Activated CD4-positive, alpha-beta T cell treated with anti-CD3 and anti-CD28 coated beads, Interleukin-2, amount 10 ng/mL, durations not matched to agents 7 days and 5 days (primary cell): ENCODE results near the gene PRR15L. TPM values are rescaled to one million over a fixed set of nuclear protein-coding genes. Genes with fewer than 3 reads are reported as not detected.
"Not testable (repeated sequence)": the region's sequence is repeated elsewhere in the genome, so short reads cannot be mapped to it uniquely, and the experiment has no call there.

Source experiments
- CTCF ChIA-PET: fragments of 350-600 bp; sonication (Branson Sonifier 250); formaldehyde crosslinking; loops from one replicate; lab custom pipeline; 2021; ENCODE audit warnings: antibody characterized with exemption; lab: Charles Lee
- POLR2A ChIA-PET: fragments of 350-600 bp; sonication (Branson Sonifier 250); formaldehyde crosslinking; loops from one replicate; lab custom pipeline; 2021; ENCODE audit warnings: antibody characterized with exemption; lab: Charles Lee
- DNase-seq: peaks from one replicate; pipeline ENCODE4 v3.0.0-alpha.2; 2020
- H3K27ac Mint-ChIP-seq: one replicate; pipeline ENCODE4 v1.8.0; 2021; ENCODE audit warnings: mild to moderate bottlenecking, moderate library complexity, mixed read lengths
- H3K27me3 Mint-ChIP-seq: one replicate; pipeline ENCODE4 v1.8.0; 2021; ENCODE audit warnings: mixed read lengths
- H3K36me3 Mint-ChIP-seq: one replicate; pipeline ENCODE4 v1.8.0; 2021; ENCODE audit warnings: low read depth, mixed read lengths
- H3K4me1 Mint-ChIP-seq: one replicate; pipeline ENCODE4 v1.8.0; 2021; ENCODE audit warnings: mixed read lengths
- H3K4me3 Mint-ChIP-seq: one replicate; pipeline ENCODE4 v1.8.0; 2021; ENCODE audit warnings: mild to moderate bottlenecking, moderate library complexity, mixed read lengths
- H3K9me3 Mint-ChIP-seq: one replicate; pipeline ENCODE4 v1.8.0; 2021; ENCODE audit warnings: mixed read lengths
- total RNA-seq, 2 experiments: library from RNA; stranded (reverse); gene quantifications; one replicate each; pipeline ENCODE4 v1.2.3, GENCODE V29; 2021

The PRR15L gene
- total RNA-seq, 2 experiments from 2014 or later: not detected

DNA sequence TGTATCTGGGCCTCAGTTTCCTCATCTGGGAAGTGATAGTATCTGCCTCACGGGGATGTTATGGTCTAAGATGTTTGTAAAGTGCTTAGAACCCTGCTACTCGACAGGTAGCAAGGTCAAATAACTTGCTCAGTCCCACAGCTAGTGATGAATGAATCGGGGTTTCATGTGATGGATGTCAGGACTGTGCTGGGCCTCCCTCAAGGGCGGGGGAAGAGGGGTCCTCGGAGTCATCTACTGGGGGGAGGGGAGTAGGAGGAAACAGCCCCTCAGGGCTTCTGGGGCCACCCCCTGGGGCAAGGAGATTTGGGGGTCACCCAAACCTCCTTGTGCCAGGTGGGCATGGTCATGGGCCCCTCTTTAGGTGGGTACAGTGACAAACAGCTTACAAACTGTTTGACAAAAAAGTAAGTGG is 15.6 kb downstream of the PRR15L start:
- Mint-ChIP-seq H3K9me3 (no peaks in the 10 kb centered on the region), H3K36me3 (peaks cover 20% of the 10 kb centered on the region), H3K4me1 (peaks cover 53% of the 10 kb centered on the region), H3K27ac (peak overlapping the region; percentile 85), H3K4me3 (peak overlapping the region; percentile 91), H3K27me3 (no peaks in the 10 kb centered on the region)
- CTCF ChIA-PET: interaction anchor here (0.6 to 3.4 kb wide), 13 partner anchors 8 to 101 kb away, joined by 3 to 21 read pairs (median 4); partner anchors contain the start of genes CDK5RAP3 and SCRN2
- DNase-seq: no peak
- POLR2A ChIA-PET: interaction anchor here (1.6 kb wide), 1 partner anchor 28 kb away, joined by 3 read pairs; no protein-coding TSS in a partner anchor

DNA sequence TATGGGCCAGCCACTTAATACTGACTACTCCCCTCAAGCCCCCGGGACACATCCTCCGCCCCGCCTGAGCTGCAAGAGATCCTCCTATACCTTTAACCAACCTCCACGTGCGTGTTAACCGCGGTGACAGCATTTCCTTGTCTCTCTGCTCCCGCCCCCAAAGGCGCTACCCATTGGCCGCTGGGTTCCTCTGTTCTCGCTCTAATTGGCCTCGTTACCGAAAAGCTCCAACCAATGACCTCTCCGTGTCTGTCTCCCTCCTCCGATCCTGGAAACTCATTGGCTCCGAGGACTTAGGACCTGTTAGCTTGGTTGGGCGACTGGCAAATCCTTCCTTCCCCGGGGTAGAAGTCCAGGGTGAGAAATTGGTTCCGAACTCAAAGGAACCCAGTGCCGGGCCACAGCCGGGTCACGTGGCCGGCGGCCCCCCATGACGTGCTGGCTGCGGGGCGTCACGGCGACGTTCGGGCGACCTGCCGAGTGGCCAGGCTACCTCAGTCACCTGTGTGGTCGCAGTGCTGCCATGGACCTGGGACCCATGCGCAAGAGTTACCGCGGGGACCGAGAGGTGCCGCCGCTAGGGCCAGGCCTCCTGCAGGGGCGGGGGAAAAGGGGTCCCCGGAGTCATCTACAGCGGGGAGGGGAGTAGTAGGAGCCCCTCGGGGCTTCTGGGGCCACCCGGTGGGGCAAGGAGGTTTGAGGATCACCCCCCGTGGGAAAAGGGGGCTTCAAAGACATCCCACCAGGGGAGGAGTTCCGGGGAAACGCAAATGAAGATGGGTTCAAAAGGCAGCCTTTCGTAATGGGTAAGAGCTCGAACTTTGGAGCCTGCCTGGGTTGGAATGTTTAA is 16.2 kb downstream of the PRR15L start, which contains the start of gene PNPO:
PNPO (plus strand) TSS at position 326 of the 850 bp plus-strand sequence; CDS start at position 431, 105 bp downstream.
- CTCF ChIA-PET: interaction anchor here (0.6 to 3.4 kb wide), 14 partner anchors 9 to 104 kb away, joined by 3 to 21 read pairs (median 4); partner anchors contain the start of genes CDK5RAP3 and SCRN2
- peak within 1 kb of the TSS; percentile 85 for H3K27ac Mint-ChIP-seq
- H3K27me3 Mint-ChIP-seq: no peaks in the 10 kb centered on the region
- POLR2A ChIA-PET: interaction anchor here (0.9 to 1.6 kb wide), 2 partner anchors 18 to 29 kb away, joined by 3 to 4 read pairs; no protein-coding TSS in a partner anchor
- peak within 1 kb of the TSS; percentile 91 for H3K4me3 Mint-ChIP-seq
- peaks cover 15% of the 10 kb centered on the region for H3K36me3 Mint-ChIP-seq
- peak; percentile 98 for DNase-seq
- H3K4me1 Mint-ChIP-seq: peaks cover 49% of the 10 kb centered on the region
- H3K9me3 Mint-ChIP-seq: no peaks in the 10 kb centered on the region

DNA sequence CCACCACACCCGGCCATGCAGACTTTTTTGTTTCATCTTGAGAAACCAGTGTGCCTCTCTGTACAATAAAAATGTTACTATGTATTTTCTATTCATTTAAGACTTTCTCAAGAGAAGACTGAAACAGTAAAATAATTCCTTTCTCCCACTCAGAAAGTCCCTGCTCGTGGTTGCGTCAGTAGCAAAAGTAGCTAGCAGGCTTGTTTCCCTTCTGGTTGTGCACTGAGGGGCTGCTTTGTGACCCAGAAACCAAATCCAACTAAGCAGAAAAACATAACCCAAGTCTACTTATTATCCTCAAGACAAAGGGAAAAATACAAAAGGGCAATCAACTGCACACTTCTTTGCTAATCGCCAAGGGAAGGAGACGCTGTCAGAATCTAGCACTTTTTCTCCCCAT is 19.7 kb downstream of the PRR15L start:
- Mint-ChIP-seq H3K9me3 (no peaks in the 10 kb centered on the region), H3K27ac (no peak overlapping the region), H3K4me3 (no peak overlapping the region), H3K27me3 (no peaks in the 10 kb centered on the region), H3K36me3 (peaks cover 3% of the 10 kb centered on the region), H3K4me1 (peaks cover 25% of the 10 kb centered on the region)
- no peak for DNase-seq
- ChIA-PET POLR2A (no interaction called here), CTCF (no interaction called here)

DNA sequence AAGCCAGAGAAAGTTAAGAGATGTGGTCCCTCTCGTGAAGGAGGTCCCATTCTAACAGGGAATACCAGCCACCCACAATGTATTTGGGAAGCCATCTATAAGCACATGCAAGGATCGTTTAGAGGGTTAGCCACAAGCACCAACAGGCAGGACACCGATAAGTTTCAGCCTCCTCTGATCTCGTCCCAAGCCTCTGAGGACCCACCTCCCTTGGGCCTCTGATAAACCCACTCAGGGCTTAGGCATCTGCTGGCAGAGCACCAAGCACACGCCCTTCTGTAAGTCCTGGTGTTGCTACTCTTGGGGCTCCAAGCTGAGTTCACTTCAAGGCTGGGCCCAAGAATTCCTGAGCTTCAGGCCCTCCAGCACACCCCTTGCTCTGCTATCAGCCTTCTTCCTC is 21.7 kb downstream of the PRR15L start:
- ChIA-PET CTCF (interaction anchor here (0.9 to 1.2 kb wide), 3 partner anchors 11 to 13 kb away, joined by 3 to 5 read pairs (median 3); no protein-coding TSS in a partner anchor), POLR2A (no interaction called here)
- no peaks in the 10 kb centered on the region for H3K9me3 Mint-ChIP-seq
- no peaks in the 10 kb centered on the region for H3K27me3 Mint-ChIP-seq
- no peak for DNase-seq
- H3K4me1 Mint-ChIP-seq: peaks cover 11% of the 10 kb centered on the region
- H3K4me3 Mint-ChIP-seq: no peak overlapping the region
- no peak overlapping the region for H3K27ac Mint-ChIP-seq
- H3K36me3 Mint-ChIP-seq: peaks cover 1% of the 10 kb centered on the region

DNA sequence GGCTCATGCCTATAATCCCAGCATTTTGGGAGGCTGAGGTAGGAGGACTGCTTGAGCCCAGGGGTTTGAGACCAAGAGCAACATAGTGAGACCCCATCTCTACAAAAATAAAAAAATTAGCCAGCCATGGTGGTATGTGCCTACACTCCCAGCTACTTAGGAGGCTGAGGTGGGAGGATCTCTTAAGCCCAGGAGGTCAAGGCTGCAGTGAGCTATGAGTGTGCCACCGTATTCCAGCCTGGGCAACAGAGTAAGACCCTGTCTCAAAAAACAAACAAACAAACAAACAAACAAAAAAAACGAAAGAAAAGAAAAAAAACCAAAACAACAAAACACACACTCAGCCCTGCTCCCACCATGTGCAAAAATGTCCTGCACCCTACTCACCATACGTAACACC is 22.2 kb downstream of the PRR15L start:
- H3K27me3 Mint-ChIP-seq, POLR2A ChIA-PET, H3K36me3 Mint-ChIP-seq, H3K27ac Mint-ChIP-seq, H3K4me1 Mint-ChIP-seq, H3K9me3 Mint-ChIP-seq, DNase-seq, H3K4me3 Mint-ChIP-seq: not testable (repeated sequence)
- CTCF ChIA-PET: interaction anchor here (1.1 kb wide), 1 partner anchor 13 kb away, joined by 3 read pairs; no protein-coding TSS in a partner anchor

DNA sequence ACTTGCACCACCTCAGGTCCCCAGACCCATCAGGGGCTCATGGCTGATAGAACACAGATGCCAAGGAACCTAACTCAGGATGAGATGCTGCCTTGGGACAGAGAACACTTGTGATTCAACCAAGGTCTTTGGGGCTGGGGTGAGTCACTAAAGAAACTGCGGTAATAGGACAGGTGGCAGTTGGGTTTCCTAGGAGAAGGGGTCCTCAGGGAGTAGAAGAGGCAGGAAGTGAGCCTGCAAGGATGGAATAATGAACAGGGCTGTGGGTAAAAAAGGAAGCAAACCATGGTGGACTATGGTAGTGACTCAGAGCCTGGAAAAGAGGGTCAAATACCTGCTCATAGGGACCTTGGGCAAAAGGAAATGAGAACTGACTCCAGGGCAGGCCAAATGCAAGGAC is 22.8 kb downstream of the PRR15L start:
- ChIA-PET POLR2A (no interaction called here), CTCF (no interaction called here)
- Mint-ChIP-seq H3K9me3 (no peaks in the 10 kb centered on the region), H3K36me3 (no peaks in the 10 kb centered on the region), H3K4me3 (no peak overlapping the region), H3K27ac (no peak overlapping the region), H3K4me1 (peaks cover 3% of the 10 kb centered on the region), H3K27me3 (no peaks in the 10 kb centered on the region)
- DNase-seq: no peak

DNA sequence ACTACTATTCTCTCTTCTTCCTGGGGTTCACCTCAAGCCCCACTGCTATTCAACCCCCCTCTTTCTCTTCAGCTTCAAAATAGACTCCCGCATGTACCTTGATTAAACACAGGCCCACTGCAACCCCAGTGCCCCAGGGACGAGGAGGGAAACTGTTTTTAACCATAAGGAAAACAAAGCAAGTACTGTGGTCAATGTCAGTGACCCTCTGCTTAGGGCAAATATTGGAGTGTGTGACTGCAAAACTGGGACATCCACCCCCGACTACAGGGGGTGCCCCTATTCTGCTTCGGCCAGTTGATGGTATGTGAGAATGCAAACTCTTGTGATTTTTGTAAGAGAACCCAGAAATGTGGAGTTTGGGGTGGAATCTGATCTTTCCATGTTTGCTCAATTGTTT is 25.8 kb downstream of the PRR15L start:
- Mint-ChIP-seq H3K27me3 (no peaks in the 10 kb centered on the region), H3K27ac (no peak overlapping the region)
- POLR2A ChIA-PET: no interaction called here

DNA sequence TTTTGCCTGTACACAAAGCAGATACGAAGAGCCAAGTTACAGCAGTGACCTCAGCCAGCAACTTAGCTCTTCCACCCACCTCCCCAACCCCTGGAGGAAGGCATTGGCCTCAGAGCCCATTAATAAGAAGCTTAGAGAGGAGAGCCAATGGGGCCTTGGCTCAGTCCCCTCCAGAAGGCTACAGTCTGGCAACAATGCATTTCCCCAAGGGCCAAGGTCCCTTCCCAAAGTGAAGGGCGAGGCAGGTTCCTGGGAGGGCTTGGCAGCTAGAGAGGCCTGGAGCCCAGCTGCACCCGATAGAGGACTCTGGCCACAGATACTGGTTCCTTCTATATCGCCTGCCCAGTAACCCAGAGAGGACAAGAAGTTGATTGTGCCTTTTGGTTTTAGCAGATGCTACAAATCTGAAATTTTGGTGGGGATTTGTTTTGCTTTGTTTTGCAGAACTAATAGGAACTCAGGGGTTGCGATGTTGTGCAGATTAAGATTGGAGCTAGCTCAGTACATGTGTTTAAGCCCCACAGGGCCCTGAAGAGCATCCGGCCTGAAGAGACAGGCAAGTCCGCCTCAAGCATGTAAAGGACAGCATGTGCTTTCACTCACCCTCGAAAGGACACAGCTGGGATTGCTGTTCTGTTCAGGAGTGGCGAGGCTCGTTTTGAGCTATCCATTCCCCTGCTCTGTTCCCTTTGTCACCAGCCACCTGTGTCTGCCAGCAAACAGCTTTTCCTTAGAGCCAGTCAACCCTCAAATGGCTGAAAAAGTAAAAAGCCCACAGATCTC is 28.3 kb downstream of the PRR15L start:
- Mint-ChIP-seq H3K4me3 (no peak overlapping the region), H3K27ac (no peak overlapping the region), H3K9me3 (no peaks in the 10 kb centered on the region), H3K36me3 (peaks cover 24% of the 10 kb centered on the region), H3K27me3 (no peaks in the 10 kb centered on the region), H3K4me1 (peaks cover 3% of the 10 kb centered on the region)
- POLR2A ChIA-PET: no interaction called here
- CTCF ChIA-PET: interaction anchor here (0.7 to 1.6 kb wide), 9 partner anchors 9 to 74 kb away, joined by 3 to 8 read pairs (median 3); partner anchors contain the start of gene PNPO
- DNase-seq: no peak

More for the DNA sequence above, 25.8 kb downstream of the PRR15L start:
- CTCF ChIA-PET: interaction anchor here (0.8 kb wide), 1 partner anchor 9 kb away, joined by 3 read pairs; no protein-coding TSS in a partner anchor
- Mint-ChIP-seq H3K9me3 (no peaks in the 10 kb centered on the region), H3K4me3 (no peak overlapping the region), H3K36me3 (peaks cover 11% of the 10 kb centered on the region), H3K4me1 (peaks cover 2% of the 10 kb centered on the region)
- DNase-seq: no peak

DNA sequence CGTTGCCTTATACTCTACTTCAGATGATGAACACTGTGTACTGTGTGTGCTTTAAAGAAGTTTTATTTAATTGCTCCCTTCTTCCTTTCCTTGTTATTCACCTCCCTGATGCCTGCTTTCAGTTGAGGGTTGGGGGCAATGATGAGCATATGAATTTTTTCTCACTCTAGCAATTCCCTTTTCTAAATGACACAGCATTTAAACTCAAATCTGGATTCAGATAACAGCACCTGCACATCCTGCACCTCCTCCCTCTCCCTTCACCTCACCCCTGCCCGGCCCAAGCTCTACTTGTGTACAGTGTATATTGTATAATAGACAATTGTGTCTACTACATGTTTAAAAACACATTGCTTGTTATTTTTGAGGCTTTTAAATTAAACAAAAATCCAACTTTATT is 29.3 kb downstream of the PRR15L start:
- no peaks in the 10 kb centered on the region for H3K9me3 Mint-ChIP-seq
- ChIA-PET POLR2A (no interaction called here), CTCF (interaction anchor here (0.7 to 1.3 kb wide), 4 partner anchors 8 to 20 kb away, joined by 3 to 4 read pairs (median 3); partner anchors contain the start of gene PNPO)
- DNase-seq: no peak
- peaks cover 32% of the 10 kb centered on the region for H3K36me3 Mint-ChIP-seq
- H3K27ac Mint-ChIP-seq: no peak overlapping the region
- H3K4me3 Mint-ChIP-seq: no peak overlapping the region
- peaks cover 3% of the 10 kb centered on the region for H3K4me1 Mint-ChIP-seq
- no peaks in the 10 kb centered on the region for H3K27me3 Mint-ChIP-seq

DNA sequence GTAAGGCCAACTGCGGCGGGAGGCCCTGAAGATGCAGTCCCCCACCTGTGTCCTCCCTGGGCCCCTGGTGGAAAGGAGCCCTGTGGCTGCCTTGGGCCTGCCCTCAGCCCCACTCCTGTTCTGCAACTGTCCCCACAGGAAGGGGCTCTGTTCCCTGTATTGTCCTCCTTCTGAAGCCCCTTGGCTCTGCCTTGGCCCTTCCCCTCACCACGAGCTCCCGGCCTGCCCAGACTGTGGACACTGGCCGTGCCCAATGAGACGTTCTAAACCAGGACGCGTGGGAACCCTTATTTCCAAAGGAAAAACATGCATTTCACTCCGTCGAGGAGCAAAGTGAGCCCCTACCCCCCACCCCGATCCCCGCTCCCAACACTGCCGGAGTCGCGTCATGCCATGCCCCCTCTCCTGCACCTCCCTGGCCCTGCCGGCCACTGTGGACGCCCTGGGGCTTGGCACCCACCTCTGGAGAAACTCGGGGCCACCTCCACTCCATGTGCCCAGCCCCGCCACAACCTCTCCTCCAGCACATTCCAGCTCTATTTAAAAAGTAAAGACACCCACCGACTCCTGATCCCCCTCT is 29.8 kb downstream of the PRR15L start:
- ChIA-PET CTCF (interaction anchor here (0.5 to 1.2 kb wide), 2 partner anchors 9 to 78 kb away, joined by 3 read pairs; no protein-coding TSS in a partner anchor), POLR2A (no interaction called here)
- Mint-ChIP-seq H3K27ac (peak overlapping the region; percentile 68), H3K36me3 (peaks cover 38% of the 10 kb centered on the region), H3K9me3 (no peaks in the 10 kb centered on the region), H3K4me3 (no peak overlapping the region), H3K4me1 (peaks cover 3% of the 10 kb centered on the region), H3K27me3 (no peaks in the 10 kb centered on the region)
- no peak for DNase-seq

DNA sequence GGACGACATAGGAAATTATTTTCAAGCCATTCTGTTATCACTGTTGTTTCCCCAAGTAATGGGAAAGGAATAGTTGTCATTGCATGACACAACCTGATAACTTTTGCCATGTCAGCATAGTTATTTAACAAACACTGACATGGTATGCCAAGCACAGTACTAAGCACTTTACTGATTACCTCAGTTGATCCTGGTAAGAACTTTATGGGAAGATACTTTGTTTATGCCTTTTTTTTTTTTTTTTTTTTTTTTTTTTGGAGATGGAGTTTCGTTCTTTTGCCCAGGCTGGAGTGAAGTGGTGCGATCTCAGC is 32.0 kb downstream of the PRR15L start:
- Mint-ChIP-seq H3K4me1 (peaks cover 3% of the 10 kb centered on the region), H3K27me3 (no peaks in the 10 kb centered on the region), H3K4me3 (no peak overlapping the region), H3K27ac (no peak overlapping the region), H3K9me3 (no peaks in the 10 kb centered on the region), H3K36me3 (peaks cover 46% of the 10 kb centered on the region)
- no peak for DNase-seq
- ChIA-PET POLR2A (no interaction called here), CTCF (interaction anchor here (0.6 to 1.6 kb wide), 2 partner anchors 45 to 214 kb away, joined by 3 to 4 read pairs; partner anchors contain the start of gene CDK5RAP3)
